ENCODE data around the gene METRN. TPM values are rescaled to one million over a fixed set of nuclear protein-coding genes. Genes with fewer than 3 reads are reported as not detected.

Gene METRN
- total RNA-seq, 1 donor from 2014 or later, result 30.4 TPM

DNA sequence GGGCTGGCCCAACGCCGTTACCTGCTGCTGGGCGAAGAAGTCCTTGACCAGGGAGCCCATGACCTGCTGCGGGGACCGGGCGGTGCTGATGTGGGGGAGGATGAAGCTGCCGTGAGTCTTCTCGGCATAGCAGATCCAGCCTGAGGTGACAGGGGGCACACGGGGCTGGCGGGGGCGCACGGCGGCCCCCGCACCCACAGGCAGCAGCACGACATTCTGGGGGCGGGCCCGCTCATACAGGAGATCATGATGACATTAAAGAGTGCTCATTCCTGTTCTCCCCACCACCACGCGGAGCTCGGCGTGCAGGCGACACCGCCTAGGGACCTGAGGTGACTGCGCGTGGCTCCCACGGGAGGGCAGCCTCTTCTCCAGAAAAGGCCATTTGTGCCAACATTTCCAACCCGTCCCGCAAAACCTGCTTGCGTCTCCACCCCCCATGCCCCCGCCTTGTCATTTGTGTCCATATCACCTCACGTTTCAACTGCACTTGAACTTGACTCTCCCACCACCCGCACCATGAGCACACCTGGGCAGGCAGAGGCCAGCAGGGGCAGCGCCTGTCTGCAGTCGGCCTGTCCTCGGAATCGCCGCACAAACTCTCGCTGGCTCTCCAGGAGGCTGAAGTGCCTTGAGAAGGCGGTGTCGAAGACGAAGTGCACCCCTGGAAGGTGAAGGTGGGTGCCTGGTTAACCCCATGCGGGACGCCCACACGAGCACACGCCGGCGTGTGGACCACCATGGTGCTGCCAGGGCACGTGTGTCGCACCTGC, 19.5 kb downstream of the METRN start:
- H3K36me3 ChIP-seq, result peaks cover 29% of the 10 kb centered on the region
- ATAC-seq, result no peak
- TF ChIP-seq CTCF (IDR thresholded peaks at IDR 0.05), result no peak

DNA sequence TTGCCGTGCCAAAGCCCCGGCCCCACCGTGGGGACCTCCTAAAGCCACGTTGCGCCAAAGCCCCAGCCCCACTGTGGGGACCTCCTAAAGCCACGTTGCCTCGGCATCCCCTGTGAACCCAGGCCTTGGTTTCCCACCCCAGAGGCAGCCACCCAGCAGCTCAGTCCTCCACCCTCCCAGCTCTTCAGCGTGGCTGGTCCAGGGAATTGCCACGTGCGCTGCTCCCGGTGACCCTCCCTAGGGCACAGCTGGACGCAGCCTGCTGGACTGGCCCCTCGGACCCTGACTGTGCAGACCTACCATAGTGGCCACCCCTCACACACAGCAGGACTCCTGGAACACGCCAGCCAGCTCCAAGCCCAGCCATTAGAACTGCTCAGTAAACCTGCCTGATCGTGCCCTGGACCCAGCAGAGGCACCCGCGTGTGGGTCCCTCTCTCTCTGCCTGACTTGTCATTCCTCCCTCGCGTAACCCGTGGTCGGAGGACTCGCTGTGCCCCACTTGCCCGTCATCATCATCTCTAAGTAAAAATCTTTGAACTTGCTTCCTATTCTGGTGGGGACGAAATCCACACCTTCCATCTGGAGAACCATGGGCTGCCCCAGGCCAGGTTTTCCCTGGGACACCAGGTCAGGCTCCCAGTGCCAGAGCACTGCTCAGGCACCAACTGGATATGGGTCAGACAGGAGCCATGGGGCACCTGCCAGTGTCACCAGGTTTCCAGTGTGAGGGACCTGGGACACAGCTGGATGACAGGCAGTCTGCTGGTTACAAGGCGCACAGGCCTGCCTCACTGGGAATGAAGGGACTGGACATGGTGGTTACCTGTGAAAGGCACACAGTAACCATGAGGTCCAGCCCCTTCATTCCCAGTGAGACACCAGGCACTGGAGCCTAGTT, 20.3 kb downstream of the METRN start:
- H3K4me3 ChIP-seq, result no peak overlapping the region
- intact Hi-C loops (cut with DNase I), result no loop called here
- H3K27ac ChIP-seq, result no peak overlapping the region
- H3K4me1 ChIP-seq, result peaks cover 11% of the 10 kb centered on the region
- ATAC-seq, result no peak
- H3K27me3 ChIP-seq, result no peaks in the 10 kb centered on the region
- DNase-seq, result no peak
- no peaks in the 10 kb centered on the region for H3K9me3 ChIP-seq
- no peak for TF ChIP-seq CTCF (IDR thresholded peaks at IDR 0.05)
- peaks cover 29% of the 10 kb centered on the region for H3K36me3 ChIP-seq

More for the DNA sequence above, 19.5 kb downstream of the METRN start:
- no peaks in the 10 kb centered on the region for H3K9me3 ChIP-seq
- DNase-seq, result no peak
- peaks cover 2% of the 10 kb centered on the region for H3K4me1 ChIP-seq
- intact Hi-C loops (cut with DNase I), result no loop called here
- no peak overlapping the region for H3K4me3 ChIP-seq
- no peak overlapping the region for H3K27ac ChIP-seq
- H3K27me3 ChIP-seq, result no peaks in the 10 kb centered on the region

DNA sequence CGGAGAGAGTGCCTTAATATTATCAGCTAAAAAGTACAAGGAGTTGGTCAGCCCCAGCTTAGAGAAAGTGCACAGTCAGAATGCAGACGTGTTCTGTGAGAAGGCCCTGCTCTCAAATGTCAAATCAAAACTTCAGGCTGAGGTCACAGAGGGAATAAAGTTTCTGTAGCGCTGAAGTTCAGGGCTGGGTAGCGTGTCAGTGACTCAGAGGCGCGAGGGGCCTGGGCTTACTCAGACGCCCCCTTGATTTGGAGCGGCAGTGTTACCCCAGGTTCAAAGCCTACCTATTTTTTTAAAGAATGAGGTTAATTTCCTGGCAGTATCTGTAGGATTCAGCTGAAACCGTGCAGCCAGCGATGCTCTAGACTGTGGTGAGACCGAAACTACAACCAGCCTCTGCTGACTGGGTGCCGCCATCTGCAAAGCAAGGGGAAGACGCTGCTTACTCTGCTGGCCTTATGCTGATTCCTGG, 21.1 kb downstream of the METRN start:
- no peaks in the 10 kb centered on the region for H3K9me3 ChIP-seq
- no peak for DNase-seq
- no peak for TF ChIP-seq CTCF (IDR thresholded peaks at IDR 0.05)
- H3K4me3 ChIP-seq, result no peak overlapping the region
- intact Hi-C loops (cut with DNase I), result no loop called here
- peaks cover 29% of the 10 kb centered on the region for H3K36me3 ChIP-seq
- H3K27ac ChIP-seq, result no peak overlapping the region
- no peaks in the 10 kb centered on the region for H3K27me3 ChIP-seq
- peaks cover 12% of the 10 kb centered on the region for H3K4me1 ChIP-seq
- ATAC-seq, result no peak

DNA sequence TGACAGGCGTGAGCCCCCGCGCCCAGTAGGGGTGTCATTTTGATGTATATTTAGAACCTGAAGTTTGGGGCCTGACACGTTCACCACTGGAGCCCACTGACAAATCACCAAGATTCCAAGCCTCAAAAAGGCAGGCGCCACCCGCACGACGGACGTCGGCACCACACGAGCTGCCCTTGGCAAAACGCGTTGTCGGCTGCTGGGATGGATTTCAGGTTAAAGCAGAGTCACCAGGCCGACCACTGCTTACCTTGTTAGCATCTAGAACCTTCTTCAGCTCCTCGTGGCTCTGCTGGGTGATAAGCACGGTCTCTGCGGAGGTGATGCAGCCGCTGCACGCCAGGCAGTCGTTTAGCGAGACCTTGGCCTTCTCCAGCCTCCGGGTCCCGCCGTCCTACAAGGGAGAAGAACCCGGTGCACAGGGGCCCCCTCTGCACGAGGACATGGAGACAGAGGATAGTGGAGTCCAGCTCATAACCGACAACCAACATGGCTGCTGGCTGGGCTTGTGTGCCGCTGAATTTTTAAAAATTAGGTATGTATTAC, 22.1 kb downstream of the METRN start:
- no peak overlapping the region for H3K27ac ChIP-seq
- no peaks in the 10 kb centered on the region for H3K27me3 ChIP-seq
- intact Hi-C loops (cut with DNase I), result no loop called here
- no peak for ATAC-seq
- TF ChIP-seq CTCF (IDR thresholded peaks at IDR 0.05), result no peak
- peaks cover 25% of the 10 kb centered on the region for H3K36me3 ChIP-seq
- no peak for DNase-seq
- H3K4me1 ChIP-seq, result peaks cover 16% of the 10 kb centered on the region
- H3K9me3 ChIP-seq, result no peaks in the 10 kb centered on the region
- no peak overlapping the region for H3K4me3 ChIP-seq

DNA sequence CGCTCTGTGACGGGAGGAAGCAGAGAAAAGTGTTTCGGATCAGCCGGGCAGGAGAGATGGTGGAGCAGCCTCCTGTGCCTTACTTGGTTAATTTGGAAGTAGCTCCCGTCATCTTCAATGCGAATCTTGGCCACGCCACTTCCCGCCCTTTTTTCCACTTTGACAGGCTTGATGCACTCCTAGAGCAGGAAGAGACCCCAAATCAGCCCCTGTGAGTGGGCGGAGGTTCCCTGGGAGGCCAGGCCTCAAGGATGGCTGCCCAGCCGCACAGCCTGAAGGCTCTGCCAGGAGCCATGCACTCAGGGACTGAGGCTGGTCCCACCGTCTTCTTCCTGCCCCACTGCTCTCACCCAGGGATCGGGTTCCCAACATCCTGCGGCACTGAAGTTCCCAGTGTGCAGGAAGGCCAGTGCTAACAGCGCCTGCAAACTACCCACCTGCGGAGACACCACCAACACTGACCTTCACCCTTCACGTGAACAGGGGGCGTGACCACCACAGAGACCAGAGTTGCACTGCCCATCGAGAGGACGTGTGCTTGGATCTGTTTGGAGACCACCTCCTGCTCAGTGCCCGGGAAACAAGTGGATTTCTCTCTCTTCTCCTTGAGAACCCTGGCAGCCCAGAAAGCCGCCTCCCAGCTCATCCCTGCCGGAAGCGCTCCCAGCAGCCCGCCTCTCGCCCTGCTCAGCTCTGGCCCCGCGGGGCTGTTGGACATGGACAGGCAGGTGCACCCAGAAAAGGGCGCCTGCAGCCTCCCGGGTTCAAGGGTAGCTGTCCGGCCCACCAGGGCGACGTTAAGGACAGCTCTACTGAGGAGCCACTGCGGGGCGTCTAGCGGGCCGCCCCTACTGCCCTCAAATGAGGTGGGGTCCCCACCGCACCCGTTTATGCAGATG, 24.9 kb downstream of the METRN start:
- H3K4me3 ChIP-seq, result peak overlapping the region; percentile 88

More for the DNA sequence above, 24.9 kb downstream of the METRN start:
- H3K9me3 ChIP-seq, result no peaks in the 10 kb centered on the region
- peaks cover 20% of the 10 kb centered on the region for H3K36me3 ChIP-seq
- intact Hi-C loops (cut with DNase I), result no loop called here
- H3K27me3 ChIP-seq, result peaks cover 3% of the 10 kb centered on the region
- peaks cover 16% of the 10 kb centered on the region for H3K4me1 ChIP-seq
- TF ChIP-seq CTCF (IDR thresholded peaks at IDR 0.05), result no peak
- H3K27ac ChIP-seq, result peak overlapping the region; percentile 73
- ATAC-seq (no peak), DNase-seq (peak; percentile 60)

All from upper lobe of right lung (tissue), 1 donor.